Hematopoietic multipotent progenitor cell treated with erythropoietin and hydrocortisone succinate and interleukin-3 and kit ligand, for 6 days (in vitro differentiated cells): ENCODE measurements around the gene CT47A7.
A peak's percentile ranks its signal among the peaks of the same experiment; 100 is the strongest.
"Not testable (repeated sequence)": the region's sequence is repeated elsewhere in the genome, so short reads cannot be mapped to it uniquely, and the experiment has no call there.

Source experiments
- DNase-seq: peaks from one replicate; pipeline ENCODE4 v3.0.0-alpha.2; 2015

The CT47A7 gene

DNA sequence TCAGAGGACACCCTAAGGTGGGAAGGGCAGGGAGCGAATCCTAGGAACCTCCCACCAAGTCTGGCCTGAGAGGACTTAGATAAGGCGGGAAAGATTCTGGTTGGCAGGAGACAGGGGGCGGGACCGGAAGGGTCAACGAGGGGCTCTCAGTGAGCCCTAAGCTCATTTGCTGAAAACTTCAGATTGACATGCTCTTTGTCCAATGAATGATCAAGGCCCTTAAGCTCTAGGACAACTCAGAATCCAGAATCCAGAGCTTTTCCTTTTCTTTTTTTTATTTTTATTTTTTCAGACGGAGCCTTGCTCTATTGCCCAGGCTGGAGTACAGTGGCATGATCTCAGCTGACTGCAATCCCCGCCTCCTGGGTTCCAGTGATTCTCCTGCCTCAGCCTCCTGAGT is at the start of gene CT47A7:
Gene CT47A7, minus strand, starts transcription at position 101 of the 400 bp plus-strand sequence. CDS start 255 bp downstream, outside the sequence.
- DNase-seq: not testable (repeated sequence)

DNA sequence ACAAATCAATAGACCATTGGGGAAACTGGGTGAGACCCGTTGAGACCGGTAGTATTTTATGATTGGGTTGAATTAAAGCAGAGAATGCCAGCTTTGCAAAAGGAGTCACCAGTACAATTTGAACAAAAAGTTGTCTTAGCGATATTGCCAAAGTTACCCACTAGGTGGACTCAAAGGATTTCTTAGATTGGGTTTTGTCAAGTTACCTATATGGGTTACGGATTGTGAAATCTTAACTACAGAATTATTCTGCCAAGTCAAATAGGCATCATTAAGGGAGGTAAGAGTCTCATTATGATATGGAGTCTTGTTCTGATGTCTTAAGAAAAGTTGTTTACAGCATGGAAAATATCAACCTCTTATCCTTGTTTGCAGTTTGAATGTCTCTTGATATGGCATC is 44.2 kb upstream of the CT47A7 start:
- DNase-seq: peak; percentile 3

DNA sequence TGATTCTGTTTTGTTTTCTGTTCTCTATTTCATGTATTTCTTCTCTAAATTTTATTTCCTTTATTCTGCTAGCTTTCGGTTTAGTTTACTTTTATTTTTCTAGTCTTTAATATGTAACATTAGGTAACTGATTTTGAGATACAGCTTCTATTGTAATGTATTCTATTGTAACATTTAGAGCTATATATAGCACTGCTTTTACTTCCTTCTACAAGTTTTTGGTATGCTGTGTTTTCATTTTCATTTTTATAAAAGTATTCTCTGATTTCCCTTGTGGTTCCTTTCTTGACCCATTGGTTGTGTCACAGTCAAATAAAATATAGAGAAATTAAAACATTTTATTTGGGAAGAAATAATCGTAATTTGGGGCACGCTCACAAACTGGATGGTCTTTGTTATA is 43.0 kb upstream of the CT47A7 start:
- no peak for DNase-seq

DNA sequence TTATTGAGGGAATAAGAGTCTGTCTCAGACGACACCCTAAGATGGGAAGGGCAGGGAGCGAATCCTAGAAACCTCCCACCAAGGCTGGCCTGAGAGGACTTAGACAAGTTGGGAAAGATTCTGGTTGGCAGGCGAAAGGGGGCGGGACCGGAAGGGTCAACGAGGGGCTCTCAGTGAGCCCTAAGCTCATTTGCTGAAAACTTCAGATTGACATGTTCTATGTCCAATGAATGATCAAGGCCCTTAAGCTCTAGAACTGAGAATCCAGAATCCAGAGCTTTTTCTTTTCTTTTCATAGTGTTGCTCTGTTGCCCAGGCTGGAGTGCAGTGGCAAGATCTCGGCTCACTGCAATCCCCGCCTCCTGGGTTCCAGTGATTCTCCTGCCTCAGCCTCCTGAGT is 29.3 kb upstream of the CT47A7 start, which contains the start of gene CT47A1:
Gene CT47A1, minus strand, starts transcription at position 101 of the 400 bp plus-strand sequence. CDS start 231 bp downstream, outside the sequence.
- DNase-seq: not testable (repeated sequence)
